ENCODE data around the gene MRPS24. TPM values are rescaled to one million over a fixed set of nuclear protein-coding genes. Genes with fewer than 3 reads are reported as not detected.

MRPS24 gene
- polyA plus RNA-seq, 1 experiment, result 134 TPM

DNA sequence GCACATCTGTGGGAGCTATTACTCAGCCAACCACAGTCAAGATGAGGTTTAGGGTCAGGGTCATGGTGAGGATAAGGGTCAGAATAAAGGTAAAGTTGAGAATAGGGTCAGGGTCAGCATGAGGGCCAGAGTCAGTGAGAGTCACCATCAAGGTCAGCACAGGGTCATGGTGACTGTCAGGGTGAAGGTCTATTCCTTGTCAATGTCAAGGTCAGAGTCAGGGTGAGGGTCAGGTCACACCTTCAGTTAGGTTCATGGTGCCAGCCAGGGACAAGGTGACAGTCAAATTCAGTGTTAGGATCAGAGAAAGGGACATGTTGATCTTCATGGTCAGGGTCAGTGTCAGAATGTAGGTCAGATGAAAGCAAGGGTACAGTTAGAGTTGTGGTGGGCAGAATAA is 14.1 kb downstream of the MRPS24 start:
- no peak overlapping the region for H3K27ac ChIP-seq (ENCODE audit: low read depth, low read length)
- POLR2A ChIA-PET, result no interaction called here
- no peak overlapping the region for H3K4me3 ChIP-seq (ENCODE audit: low read depth, low read length)
- CTCF ChIA-PET, result interaction anchor here (1.3 kb wide), 1 partner anchor 16 kb away, joined by 3 read pairs; no protein-coding TSS in a partner anchor
- no peaks in the 10 kb centered on the region for H3K27me3 ChIP-seq (ENCODE audit: control insufficient read depth, insufficient read depth, low read length)
- TF ChIP-seq, protein P1, sequence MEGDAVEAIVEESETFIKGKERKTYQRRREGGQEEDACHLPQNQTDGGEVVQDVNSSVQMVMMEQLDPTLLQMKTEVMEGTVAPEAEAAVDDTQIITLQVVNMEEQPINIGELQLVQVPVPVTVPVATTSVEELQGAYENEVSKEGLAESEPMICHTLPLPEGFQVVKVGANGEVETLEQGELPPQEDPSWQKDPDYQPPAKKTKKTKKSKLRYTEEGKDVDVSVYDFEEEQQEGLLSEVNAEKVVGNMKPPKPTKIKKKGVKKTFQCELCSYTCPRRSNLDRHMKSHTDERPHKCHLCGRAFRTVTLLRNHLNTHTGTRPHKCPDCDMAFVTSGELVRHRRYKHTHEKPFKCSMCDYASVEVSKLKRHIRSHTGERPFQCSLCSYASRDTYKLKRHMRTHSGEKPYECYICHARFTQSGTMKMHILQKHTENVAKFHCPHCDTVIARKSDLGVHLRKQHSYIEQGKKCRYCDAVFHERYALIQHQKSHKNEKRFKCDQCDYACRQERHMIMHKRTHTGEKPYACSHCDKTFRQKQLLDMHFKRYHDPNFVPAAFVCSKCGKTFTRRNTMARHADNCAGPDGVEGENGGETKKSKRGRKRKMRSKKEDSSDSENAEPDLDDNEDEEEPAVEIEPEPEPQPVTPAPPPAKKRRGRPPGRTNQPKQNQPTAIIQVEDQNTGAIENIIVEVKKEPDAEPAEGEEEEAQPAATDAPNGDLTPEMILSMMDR (IDR thresholded peaks at IDR 0.05; ENCODE audit: low read depth, low read length), result no peak
- H3K9me3 ChIP-seq (ENCODE audit: control insufficient read depth, insufficient read depth, low read length), result no peaks in the 10 kb centered on the region
- no peak for DNase-seq (ENCODE audit: low read depth, low spot score)

DNA sequence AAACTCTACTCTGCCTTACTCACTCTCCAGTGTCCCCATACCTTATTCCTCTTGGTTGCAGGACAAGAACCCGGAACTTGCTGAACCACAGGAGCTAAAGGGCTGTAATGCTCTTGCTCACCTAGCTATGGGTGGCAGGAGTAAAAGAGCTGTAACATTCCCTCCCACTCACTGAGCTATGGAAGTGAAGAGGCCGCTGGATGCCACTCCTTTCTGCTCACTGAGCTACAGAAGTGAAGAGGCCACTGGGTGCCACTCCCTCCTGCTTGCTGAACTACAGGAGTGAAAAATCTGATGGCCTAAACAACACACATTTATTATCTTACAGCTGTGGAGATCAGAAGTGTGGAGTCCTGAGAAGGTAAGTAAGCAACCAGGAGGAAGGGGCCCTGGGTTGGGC is 17.5 kb downstream of the MRPS24 start:
- no peak for DNase-seq (ENCODE audit: low read depth, low spot score)
- no peak overlapping the region for H3K4me3 ChIP-seq (ENCODE audit: low read depth, low read length)
- TF ChIP-seq, protein P1 (IDR thresholded peaks at IDR 0.05; ENCODE audit: low read depth, low read length), result no peak
- H3K27me3 ChIP-seq (ENCODE audit: control insufficient read depth, insufficient read depth, low read length), result peaks cover 4% of the 10 kb centered on the region
- ChIA-PET POLR2A (no interaction called here), CTCF (interaction anchor here (1.6 kb wide), 1 partner anchor 13 kb away, joined by 11 read pairs; no protein-coding TSS in a partner anchor)
- H3K9me3 ChIP-seq (ENCODE audit: control insufficient read depth, insufficient read depth, low read length), result no peaks in the 10 kb centered on the region
- H3K27ac ChIP-seq (ENCODE audit: low read depth, low read length), result no peak overlapping the region

DNA sequence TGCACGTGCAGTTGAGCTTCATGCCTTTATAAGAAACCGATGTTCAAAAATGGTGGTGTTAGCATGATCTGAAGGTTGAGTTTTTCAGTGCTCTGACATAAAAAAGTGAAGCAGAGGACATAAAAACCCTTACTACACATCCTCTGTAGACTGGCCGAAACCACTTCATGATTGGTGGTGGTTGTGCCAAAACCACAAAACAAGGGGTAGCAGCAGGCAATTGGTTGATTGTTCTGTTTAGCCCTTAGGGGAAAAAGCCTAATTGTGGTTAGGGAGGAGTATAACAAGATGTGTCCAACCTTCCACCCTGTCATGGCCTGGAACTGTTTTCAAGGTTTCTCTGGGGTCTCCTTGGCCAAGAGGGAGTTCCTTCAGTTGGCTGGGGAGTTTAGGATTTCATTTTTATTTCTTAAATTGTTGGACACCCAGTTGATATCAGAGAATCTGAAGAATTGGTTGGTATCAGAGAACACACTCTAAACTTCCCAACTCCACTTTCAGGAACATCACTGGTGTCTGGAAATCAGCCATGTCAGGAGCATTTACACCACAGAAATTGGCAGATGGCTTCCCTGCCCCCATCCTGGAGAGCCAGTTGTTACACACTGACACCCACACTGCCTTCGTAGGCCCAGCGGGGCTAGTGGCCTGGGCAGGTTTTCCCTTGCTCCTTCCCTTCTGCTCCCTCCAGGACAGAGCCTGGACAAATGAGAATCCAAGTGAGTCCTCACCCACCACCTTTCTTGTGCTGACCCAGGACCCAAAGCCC is 18.8 kb downstream of the MRPS24 start:
- POLR2A ChIA-PET, result no interaction called here
- TF ChIP-seq, protein P1 (IDR thresholded peaks at IDR 0.05; ENCODE audit: low read depth, low read length), result no peak
- no peaks in the 10 kb centered on the region for H3K9me3 ChIP-seq (ENCODE audit: control insufficient read depth, insufficient read depth, low read length)
- peaks cover 4% of the 10 kb centered on the region for H3K27me3 ChIP-seq (ENCODE audit: control insufficient read depth, insufficient read depth, low read length)
- CTCF ChIA-PET, result interaction anchor here (1.6 to 3.3 kb wide), 2 partner anchors 11 kb away, joined by 11 to 22 read pairs; no protein-coding TSS in a partner anchor
- no peak for DNase-seq (ENCODE audit: low read depth, low spot score)
- H3K4me3 ChIP-seq (ENCODE audit: low read depth, low read length), result no peak overlapping the region
- H3K27ac ChIP-seq (ENCODE audit: low read depth, low read length), result no peak overlapping the region

DNA sequence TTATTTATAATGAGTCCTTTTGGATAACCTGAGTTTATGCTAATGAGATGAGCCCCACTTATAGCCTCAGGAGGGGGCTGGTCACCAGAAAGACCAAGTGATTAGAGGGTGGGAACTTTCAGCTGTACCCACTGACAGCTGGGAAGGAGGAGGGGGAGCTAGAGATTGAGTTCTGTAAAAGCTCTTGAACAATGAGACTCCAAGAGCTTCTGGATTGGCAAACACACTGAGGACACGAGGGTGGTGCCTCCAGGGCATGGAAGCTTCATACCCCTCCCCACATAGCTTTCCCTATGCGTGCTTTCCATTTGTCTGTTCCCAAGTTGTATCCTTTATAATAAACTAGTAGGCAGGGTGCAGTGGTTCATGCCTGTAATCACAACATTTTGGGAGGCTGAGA is 20.3 kb downstream of the MRPS24 start:
- H3K27me3 ChIP-seq (ENCODE audit: control insufficient read depth, insufficient read depth, low read length), result peaks cover 4% of the 10 kb centered on the region
- CTCF ChIA-PET, result interaction anchor here (2.9 to 3.3 kb wide), 2 partner anchors 10 to 11 kb away, joined by 15 to 22 read pairs; no protein-coding TSS in a partner anchor
- POLR2A ChIA-PET, result interaction anchor here (0.6 kb wide), 1 partner anchor 262 kb away, joined by 4 read pairs; no protein-coding TSS in a partner anchor
- H3K27ac ChIP-seq (ENCODE audit: low read depth, low read length), result no peak overlapping the region
- H3K4me3 ChIP-seq (ENCODE audit: low read depth, low read length), result no peak overlapping the region
- TF ChIP-seq, protein P1 (IDR thresholded peaks at IDR 0.05; ENCODE audit: low read depth, low read length), result no peak
- H3K9me3 ChIP-seq (ENCODE audit: control insufficient read depth, insufficient read depth, low read length), result no peaks in the 10 kb centered on the region
- DNase-seq (ENCODE audit: low read depth, low spot score), result no peak

DNA sequence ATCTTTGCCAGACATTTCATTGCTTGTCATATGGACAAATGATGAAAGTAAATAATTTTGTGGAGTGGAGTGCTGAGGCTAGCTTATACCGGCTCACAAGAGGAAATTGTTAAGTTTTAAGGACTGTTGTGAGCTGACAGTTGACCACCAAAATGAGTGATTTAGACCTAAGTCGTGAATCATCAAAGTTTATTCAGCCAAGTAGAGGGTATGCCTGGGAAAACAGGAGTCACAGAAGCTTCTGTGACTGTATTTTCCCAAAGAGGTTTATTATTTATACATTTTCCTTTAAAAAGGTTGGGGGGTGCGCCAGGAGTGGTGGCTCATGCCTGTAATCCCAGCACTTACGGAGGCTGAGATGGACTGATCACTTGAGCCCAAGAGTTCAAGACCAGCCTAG is 21.8 kb downstream of the MRPS24 start:
- CTCF ChIA-PET, result interaction anchor here (0.9 to 3.3 kb wide), 5 partner anchors 8 to 906 kb away, joined by 4 to 22 read pairs (median 6); partner anchors contain the start of genes COA1 and STK17A
- POLR2A ChIA-PET, result no interaction called here

More for the DNA sequence above, 21.8 kb downstream of the MRPS24 start:
- DNase-seq (ENCODE audit: low read depth, low spot score), result no peak
- H3K27ac ChIP-seq (ENCODE audit: low read depth, low read length), result no peak overlapping the region
- no peaks in the 10 kb centered on the region for H3K9me3 ChIP-seq (ENCODE audit: control insufficient read depth, insufficient read depth, low read length)
- TF ChIP-seq, protein P1 (IDR thresholded peaks at IDR 0.05; ENCODE audit: low read depth, low read length), result no peak
- H3K27me3 ChIP-seq (ENCODE audit: control insufficient read depth, insufficient read depth, low read length), result peaks cover 4% of the 10 kb centered on the region
- H3K4me3 ChIP-seq (ENCODE audit: low read depth, low read length), result no peak overlapping the region

Data from AG04450 (cell line).